HTR-8/SVneo (cell line): Measurements from ENCODE around the gene STUB1.

Source experiments
- DNase-seq: peaks from one replicate; pipeline ENCODE4 v3.0.0; 2011; ENCODE audit warnings: low spot score, mixed read lengths; ENCODE audit not compliant: insufficient read length
- FAIRE-seq: peaks from 2 replicates; lab custom pipeline; 2011; peaks lifted over from hg19 to GRCh38; lab: Jason Lieb, UNC

Gene STUB1

DNA sequence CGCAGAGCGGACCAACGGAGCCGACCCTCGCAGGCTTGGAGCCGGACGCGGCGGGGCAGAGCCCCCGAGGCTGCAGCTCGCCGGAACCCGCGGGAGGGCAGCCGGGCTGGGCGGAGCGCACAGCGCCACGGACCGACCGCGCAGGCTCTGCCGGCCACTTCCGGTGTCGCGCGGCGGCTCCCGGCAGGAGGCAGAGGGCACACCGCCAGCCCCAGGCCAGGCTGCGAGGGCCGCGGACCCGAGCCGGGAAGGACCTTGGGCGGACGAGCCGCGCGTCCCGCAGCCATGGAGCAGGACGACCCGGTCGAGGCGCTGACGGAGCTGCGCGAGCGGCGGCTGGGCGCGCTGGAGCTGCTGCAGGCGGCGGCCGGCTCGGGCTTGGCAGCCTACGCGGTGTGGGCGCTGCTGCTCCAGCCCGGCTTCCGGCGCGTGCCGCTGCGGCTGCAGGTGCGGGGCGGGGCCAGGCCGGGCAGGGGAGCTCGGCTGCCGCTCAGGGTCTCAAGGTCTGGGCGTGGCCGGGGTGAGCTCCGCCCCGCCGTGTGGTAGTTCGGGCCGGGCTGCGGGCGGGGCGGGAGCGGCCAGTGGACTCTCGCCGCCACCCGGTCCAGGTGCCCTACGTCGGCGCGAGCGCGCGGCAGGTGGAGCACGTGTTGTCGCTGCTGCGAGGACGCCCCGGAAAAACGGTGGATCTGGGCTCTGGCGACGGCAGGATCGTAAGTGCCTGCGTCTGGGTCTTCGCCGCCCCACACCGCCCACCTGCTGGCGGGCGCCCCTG, 41.0 kb downstream of the STUB1 start, which contains the start of gene ANTKMT:
ANTKMT (plus strand) TSS at position 157 of the 775 bp plus-strand sequence; CDS start at position 286, 129 bp downstream.
- FAIRE-seq (peak; percentile 95), DNase-seq (peak; percentile 82)

DNA sequence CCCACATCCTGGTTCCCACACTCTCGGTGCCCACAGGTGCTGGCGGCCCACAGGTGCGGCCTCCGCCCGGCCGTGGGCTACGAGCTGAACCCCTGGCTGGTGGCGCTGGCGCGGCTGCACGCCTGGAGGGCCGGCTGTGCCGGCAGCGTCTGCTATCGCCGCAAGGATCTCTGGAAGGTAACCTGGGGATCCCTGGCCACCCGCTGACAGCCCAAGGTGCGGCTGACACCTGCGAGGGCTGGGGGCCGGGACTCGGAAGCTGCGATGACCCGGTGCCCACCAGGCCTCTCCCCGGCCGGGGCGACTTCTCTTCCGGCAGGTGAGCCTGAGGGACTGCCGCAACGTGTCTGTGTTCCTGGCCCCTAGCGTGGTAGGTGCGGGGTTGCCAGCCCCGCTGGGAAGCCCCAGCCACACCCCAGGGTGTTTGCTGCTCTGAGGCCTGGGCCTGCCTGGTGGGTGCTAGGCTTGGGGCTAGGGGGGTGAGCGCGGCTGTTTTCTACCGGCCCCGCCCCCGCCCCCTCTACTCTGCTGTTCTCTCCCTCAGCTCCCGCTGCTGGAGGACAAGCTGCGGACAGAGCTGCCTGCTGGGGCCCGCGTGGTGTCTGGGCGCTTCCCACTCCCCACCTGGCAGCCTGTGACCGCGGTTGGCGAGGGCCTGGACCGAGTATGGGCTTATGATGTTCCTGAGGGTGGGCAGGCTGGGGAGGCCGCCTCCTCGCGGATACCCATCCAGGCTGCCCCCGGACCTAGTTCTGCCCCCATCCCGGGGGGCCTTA, 41.7 kb downstream of the STUB1 start:
- DNase-seq, result no peak
- FAIRE-seq, result no peak

DNA sequence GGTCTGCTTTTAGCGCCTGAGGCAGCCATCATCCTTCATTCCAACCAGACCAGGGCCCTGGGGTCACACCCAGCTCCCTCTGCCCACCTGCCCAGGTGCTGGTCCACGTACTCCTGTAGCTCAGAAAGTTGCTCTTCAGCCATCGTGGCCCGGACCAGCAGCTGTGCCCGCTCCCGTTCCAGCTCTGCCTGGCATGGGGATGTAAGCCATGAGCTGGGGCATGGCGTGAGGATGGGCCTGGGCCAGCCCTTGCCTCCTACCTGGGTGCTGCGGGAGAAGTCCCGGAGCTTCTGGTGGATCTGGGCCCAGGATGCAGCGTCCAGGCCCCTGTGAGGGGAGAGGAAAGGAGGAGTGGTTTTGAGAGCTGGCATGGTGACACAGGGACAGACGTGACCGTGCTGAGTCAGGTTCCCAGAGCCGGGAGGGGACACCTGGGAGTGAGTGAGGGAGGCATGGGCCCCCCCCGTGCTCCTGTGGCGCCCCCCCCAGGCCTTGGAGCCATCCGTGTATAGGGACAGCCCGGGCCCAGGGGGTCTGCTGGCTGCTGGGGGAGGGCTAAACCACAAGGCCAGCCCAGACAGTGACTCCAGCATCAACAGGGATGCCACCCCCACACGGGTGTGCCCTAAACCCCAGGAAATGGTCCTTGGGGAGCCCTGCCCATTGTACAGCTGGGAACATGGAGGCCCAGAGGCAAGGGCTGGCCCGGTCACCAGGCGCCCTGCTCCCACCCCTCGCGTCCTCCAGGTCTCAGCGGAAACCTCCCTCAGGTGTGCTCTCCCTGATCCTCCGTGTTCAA, 42.8 kb downstream of the STUB1 start:
- DNase-seq (no peak), FAIRE-seq (no peak)

DNA sequence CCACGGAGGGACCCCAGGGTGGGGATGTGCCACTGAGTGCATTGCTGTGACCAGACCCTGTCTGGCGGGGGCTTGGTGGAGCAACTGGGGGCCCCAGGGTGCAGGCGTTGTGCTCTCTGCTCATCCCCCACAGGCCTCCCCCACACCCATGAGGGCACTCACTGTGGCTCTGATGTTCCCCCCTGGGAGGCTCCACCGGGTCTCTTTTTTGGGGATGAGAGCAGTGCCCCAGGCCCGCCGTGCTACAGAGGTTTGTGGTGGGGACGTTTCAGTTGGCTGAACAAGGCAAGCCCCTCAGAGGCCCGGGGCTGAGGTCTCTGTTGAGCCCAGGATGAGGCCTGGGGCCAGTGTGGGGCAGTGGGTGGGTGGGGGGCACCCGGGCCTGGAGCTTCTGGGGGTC, 43.5 kb downstream of the STUB1 start:
- FAIRE-seq, result no peak
- DNase-seq, result no peak

DNA sequence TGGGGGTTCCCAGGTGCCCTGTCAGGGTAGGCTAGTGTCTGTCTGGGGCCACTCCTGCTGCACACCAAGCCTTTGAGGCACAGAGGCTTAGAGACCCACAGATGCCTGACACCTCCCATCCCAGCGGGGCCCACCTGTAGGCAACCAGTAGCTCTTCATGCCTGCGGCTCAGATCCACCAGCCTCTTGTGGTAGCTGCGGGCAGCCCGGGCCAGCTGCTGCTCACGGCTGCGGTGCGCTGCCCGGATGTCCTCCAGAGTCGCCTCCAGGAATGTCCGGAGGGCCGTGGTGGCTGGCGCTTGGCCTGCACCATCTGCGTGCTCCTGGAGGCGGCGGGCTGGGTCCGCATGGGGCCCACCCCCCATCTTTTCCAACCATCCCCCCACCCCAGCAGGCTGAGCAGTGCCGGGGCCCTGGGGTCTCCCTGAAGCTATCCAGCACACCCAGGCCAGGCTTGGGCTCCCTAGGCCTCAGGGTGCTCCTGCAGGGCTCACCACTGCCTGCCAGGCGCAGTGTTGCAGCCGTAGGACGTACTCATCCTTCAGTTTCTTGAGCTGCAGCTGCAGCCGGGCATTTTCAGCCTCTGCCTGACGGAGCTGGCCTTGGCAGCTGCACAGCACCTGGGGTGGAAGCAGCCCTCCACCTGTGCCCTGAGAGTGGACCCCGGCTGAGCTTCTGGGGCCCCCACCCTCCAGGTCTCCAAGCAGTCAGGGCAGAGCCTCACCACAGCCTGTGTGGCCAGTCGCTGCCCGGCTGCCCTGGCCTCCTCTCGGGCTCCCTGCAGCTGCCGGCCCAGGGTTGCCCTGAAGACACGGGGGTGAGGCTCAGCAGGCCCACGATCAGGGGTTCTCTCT, 44.2 kb downstream of the STUB1 start:
- no peak for DNase-seq
- no peak for FAIRE-seq

DNA sequence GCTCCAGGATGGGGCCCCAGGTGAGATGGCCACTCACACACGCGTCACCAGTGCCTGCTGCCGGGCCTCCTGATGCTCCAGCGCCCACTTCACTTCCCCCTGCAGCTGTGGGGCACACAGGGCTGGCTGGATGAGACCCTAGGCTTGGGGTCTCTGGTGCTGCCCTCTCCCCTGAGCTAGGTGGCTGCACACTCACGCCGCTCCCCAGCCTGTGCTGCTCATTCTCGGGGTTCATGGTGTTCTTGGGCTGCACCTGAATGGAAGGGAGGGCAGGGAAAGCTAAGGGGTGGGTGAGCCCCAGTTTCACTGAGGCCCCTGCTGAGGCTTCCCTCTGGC, 44.8 kb downstream of the STUB1 start:
- DNase-seq (no peak), FAIRE-seq (no peak)

DNA sequence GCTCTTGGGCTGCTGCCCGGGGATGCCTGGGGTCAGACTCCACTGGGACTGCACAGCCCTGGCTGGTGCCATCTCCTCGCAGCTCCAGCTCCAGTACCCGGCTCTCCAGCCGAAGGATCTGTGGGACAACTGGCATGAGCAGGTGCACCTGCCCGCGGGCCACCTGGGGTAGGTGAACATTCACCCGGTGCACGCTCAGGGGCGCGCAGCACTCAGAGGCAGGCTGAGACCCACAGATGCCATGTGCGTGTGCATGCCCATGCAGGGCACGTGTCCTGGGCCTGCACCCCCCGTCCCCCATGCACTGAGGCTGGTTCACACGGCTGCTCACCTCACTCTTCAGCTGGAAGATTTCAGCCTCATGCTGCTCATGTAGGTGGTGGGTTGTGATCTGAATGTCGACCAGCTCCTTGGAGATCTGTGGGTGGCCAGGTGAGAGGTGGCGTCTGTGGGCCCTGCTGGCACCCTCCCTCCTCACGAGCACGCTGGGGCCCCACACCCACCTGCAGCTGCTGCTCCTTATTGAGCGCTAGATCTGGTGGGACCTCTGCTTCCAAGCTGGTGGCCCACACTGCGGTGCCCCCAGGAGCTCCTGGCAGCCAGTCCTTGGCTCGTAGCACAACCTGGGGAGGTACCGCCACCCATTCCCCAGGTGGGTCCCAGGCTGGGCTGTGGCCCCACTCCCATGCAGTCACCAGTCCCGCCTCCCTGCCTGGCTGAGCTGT, 45.4 kb downstream of the STUB1 start:
- FAIRE-seq (peak; percentile 63), DNase-seq (no peak)

DNA sequence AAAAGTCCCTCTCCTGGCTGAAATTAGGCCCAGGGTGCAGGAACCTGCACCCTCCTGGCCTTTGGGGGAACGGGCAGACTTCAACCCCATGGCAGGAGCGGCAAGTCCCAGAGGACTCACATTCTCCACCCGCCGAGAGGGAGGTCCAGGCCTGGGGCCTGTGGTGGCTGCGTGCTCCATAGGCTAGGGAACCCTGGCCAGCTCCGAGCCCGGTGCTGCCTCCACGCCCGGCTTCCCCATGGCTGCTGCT, 45.9 kb downstream of the STUB1 start:
- DNase-seq (no peak), FAIRE-seq (no peak)

DNA sequence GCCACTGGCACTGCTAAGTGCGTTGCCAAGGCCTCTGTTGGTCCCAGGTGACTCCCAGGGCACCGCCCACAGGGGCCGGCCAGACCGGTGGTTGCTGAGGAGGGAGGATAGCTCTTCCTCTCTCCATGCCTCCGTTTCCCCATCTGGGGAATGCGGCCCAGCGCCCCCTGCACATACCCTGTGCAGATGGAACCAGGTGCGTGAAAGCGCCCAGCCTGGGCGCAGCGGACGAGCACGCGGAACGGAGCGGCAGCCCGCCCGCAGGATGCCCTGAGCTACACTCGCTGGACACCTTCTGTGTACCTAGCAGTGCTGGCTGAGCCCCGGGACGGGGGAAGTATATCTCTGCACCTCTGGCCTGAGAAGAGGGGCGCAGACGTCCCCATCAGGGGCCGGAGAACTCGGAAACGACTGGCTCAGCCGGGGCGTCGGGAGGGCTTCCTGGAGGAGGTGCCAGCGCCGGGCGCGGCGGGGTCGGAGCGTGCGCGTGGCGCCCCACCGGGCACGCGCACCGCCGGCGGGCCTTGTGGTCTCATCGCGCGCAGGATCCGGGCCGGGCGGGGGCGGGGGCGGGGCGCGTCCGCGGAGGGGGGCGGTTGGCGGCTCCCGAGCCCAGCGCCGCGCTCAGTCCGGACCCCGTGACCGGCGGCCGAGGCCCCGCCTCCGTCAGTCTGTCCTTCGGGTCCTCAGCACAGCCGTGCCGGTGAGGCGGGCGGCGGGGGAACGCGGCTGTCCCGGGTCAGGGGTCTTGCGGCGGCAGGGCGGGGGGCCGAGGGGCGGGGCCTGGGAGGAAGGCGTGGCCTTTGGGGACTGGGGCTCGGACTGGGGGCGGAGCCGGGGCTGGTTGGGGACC, 46.5 kb downstream of the STUB1 start, which contains the start of the genes CCDC78 and HAGHL:
CCDC78 (minus strand) TSS at position 6 of the 853 bp plus-strand sequence. CDS start 76 bp downstream, outside the sequence.
HAGHL (plus strand) TSS at position 669 of the 853 bp plus-strand sequence. CDS start 404 bp downstream, outside the sequence.
- DNase-seq, result no peak

DNA sequence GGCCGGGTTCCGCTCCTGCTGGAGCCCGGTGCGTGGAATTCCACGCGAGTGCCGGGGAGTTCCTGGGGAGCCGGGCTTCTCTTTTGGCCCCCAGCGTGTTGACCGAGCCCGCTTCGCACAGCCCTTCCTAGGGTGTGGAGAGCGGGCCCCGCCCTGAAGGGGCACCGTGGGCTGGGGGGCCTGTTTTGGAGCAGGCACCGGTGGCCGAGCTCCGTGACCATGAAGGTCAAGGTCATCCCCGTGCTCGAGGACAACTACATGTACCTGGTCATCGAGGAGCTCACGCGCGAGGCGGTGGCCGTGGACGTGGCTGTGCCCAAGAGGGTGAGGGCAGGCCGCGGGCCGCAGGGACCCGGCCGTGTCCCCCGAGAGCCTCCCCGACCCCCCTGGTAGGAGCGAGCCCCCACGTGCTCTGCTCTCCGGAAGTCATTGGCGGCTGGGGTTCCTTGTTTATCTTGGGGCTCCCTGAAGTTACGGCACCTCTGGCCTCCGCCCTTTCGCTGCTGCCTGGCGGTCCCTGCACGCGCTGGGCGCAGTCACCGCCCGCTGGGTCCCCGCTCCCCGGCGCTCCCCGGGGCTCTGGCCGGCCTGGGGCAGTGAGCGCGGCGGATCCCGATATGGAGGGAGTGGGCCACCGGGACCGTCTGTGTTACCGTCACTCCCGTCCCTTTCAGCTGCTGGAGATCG, 47.2 kb downstream of the STUB1 start:
- FAIRE-seq (no peak), DNase-seq (no peak)

More for the DNA sequence above, 46.5 kb downstream of the STUB1 start, which contains the start of the genes CCDC78 and HAGHL:
- peak; percentile 51 for FAIRE-seq

DNA sequence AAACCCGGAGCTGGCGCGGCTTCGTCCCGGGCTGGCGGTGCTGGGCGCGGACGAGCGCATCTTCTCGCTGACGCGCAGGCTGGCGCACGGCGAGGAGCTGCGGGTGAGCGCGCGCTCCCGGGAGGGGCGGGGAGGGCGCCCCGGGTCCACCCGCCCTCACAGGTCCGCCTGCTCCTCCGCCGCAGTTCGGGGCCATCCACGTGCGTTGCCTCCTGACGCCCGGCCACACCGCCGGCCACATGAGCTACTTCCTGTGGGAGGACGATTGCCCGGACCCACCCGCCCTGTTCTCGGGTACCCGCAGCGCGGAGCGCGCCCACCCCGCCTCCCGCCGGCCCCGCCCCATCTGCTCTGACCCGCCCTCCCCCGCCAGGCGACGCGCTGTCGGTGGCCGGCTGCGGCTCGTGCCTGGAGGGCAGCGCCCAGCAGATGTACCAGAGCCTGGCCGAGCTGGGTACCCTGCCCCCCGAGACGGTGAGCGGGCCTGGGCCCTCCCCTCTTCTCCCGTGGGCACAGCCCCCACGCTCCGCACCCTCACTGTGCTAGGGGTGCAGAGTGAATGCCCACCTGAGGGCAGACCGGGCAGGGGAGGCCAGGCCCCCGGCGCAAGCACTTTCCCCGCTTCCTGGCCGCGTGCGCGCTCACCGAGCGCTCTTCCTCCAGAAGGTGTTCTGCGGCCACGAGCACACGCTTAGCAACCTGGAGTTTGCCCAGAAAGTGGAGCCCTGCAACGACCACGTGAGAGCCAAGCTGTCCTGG, 48.1 kb downstream of the STUB1 start:
- FAIRE-seq (peak; percentile 94), DNase-seq (peak; percentile 76)

DNA sequence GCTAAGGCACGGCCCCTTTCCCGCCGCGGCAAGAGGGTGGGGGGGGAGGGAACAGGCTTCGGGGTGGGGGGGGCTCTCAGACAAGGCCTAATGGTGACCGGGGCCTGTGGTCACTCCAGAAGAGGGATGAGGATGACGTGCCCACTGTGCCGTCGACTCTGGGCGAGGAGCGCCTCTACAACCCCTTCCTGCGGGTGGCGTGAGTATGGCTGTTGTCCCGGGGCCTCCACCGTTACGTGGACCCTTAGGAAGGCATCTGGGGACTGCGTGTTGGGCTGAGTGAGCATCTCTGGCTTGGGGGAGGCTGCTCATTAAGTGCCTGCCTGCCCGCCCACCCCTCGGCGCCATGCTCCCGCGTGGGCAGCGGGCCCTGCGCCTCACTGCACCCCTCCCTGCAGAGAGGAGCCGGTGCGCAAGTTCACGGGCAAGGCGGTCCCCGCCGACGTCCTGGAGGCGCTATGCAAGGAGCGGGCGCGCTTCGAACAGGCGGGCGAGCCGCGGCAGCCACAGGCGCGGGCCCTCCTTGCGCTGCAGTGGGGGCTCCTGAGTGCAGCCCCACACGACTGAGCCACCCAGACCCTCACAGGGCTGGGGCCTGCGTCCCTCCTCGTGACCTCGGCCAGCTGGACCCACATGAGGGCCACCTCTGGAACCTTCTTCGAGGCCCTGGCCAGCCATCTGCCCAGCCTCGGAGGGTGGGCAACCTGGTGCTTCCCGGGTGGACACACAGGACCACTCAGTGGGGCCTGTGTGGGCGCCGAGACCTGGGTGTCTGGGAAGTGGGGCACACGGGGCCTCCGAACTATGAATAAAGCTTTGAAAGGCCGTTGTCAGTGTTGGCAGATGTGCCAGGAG, 48.9 kb downstream of the STUB1 start:
- DNase-seq (no peak), FAIRE-seq (no peak)

DNA sequence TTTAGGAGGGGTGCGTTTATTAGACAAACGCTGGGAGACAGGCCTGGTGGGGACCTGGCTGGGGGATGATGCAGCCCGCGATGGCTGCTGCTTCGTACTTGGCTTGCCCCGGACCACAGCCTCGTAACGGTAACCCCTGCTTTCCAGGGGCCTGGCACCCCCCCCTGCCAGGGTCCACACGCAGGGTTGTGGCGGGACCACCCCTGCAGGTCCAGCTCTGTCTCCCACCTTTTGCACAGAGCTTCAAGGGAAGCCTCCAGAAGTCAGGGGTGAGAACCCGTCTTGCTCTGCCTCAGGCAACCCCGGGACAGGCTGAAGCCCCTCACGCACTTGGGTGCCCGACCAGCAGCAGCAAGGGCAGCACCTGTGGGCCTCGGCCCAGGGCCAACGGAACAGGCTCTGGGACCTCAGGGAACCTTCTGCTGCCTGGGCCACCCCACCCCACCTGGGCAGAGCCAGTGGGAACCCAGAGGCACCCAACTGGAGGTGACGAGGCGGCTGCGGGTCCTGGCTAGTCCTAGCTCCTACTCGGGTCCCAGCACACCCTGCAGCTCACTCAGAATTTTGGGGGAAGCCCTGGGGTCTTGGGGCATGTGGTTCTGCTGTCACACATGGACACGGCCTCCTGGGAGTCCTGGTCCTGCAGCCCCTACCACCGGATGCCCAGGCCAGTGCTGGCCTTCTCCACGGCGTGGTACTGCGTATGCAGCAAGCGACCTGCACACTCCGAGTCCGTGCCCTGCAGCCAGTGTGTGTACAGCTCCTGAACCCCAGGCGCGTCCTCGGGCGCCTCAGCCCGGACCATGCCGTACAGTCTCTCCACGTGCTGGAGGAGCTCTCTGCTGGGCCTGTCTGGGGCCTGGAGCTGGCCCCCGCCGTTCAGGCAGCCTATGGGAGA, 49.8 kb downstream of the STUB1 start:
- no peak for DNase-seq
- no peak for FAIRE-seq

DNA sequence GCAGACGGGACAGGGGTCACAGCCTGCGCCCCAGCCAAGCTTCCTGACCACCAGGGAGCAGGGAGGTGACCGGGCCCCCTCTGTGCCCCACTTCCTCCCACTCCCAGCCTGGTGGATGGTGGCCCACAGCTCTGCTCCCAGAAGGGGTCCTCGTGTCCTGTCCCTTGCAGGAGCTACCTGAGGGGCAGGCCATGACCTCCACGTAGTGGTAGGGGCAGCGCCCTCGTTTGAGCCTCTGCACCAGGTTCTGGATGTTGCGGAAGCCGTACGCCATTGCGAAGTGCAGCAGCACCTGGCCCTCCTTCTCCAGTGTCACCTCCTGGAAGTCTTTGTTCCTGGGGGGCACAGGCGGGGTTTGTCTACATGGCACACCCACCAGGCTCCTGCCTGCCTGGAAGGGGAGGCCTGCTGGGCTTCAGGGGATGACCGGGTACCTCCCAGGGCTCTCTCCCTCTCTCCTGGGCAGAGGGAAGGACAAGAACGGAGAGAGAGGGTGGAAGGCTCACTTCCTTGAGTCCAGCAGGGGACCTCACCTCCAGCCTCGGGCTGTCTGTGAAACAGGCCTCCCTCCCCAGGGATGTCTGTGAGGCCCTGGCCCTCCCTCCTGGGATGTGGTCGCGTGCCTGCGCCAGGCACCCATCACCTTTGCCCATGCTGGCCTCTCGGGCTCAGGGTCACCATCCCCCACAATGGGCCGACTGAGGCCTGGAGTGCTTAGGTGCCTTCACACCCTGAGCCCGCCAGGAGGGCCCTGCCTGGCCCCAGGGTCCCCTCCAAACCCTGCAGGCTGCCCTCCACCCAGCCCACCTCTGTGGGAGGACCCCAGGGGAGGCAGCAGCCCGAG, 50.7 kb downstream of the STUB1 start:
- DNase-seq, result no peak
- FAIRE-seq, result no peak
